HG03442 (cell line): ENCODE results near the gene TMEM181.
"Not testable (repeated sequence)": the region's sequence is repeated elsewhere in the genome, so short reads cannot be mapped to it uniquely, and the experiment has no call there.

Experiments
- ATAC-seq: cut with Tn5 transposase; IDR thresholded peaks from one replicate; pipeline ENCODE4 v1.9.1; 2021; ENCODE audit warnings: mild to moderate bottlenecking, moderate library complexity; ENCODE audit not compliant: unreplicated experiment

TMEM181 gene

GRCh38 chr6:158559895-158560835 lies at the start of gene TMEM181:
Gene TMEM181 (plus strand): TSS chr6:158560091. CDS start chr6:158560225, 134 bp downstream.
- peak; percentile 76 for ATAC-seq

GRCh38 chr6:158512809-158513208 lies 47.1 kb upstream of the TMEM181 start:
- ATAC-seq = no peak

- ATAC-seq = no peak
Observed at GRCh38 chr6:158514176-158514575, 45.7 kb upstream of the TMEM181 start.

GRCh38 chr6:158514991-158515390 lies 44.9 kb upstream of the TMEM181 start:
- ATAC-seq = no peak

GRCh38 chr6:158516098-158516497 lies 43.8 kb upstream of the TMEM181 start:
- no peak for ATAC-seq

- no peak for ATAC-seq
Observed at GRCh38 chr6:158517038-158517437, 42.9 kb upstream of the TMEM181 start.

GRCh38 chr6:158517581-158517980 lies 42.3 kb upstream of the TMEM181 start:
- ATAC-seq = peak; percentile 67

- peak; percentile 71 for ATAC-seq
Observed at GRCh38 chr6:158518191-158519127, 41.4 kb upstream of the TMEM181 start.

- no peak for ATAC-seq
Observed at GRCh38 chr6:158519300-158519699, 40.6 kb upstream of the TMEM181 start.

GRCh38 chr6:158519761-158520160 lies 40.1 kb upstream of the TMEM181 start:
- ATAC-seq = no peak

GRCh38 chr6:158520975-158521374 lies 38.9 kb upstream of the TMEM181 start:
- ATAC-seq = not testable (repeated sequence)

GRCh38 chr6:158521759-158522158 lies 38.1 kb upstream of the TMEM181 start:
- ATAC-seq = no peak

GRCh38 chr6:158522616-158523015 lies 37.3 kb upstream of the TMEM181 start:
- no peak for ATAC-seq

GRCh38 chr6:158524311-158524710 lies 35.6 kb upstream of the TMEM181 start:
- ATAC-seq = no peak

GRCh38 chr6:158527858-158528257 lies 32.0 kb upstream of the TMEM181 start:
- ATAC-seq = not testable (repeated sequence)

- ATAC-seq = no peak
Observed at GRCh38 chr6:158528826-158529225, 31.1 kb upstream of the TMEM181 start.

- no peak for ATAC-seq
Observed at GRCh38 chr6:158529629-158530028, 30.3 kb upstream of the TMEM181 start.

GRCh38 chr6:158531566-158531965 lies 28.3 kb upstream of the TMEM181 start:
- ATAC-seq = no peak

- ATAC-seq = no peak
Observed at GRCh38 chr6:158531970-158532369, 27.9 kb upstream of the TMEM181 start.

- no peak for ATAC-seq
Observed at GRCh38 chr6:158536084-158536890, 23.6 kb upstream of the TMEM181 start.
